A549 (cell line): ENCODE data around the gene IGLL1. TPM values are rescaled to one million over a fixed set of nuclear protein-coding genes. Genes with fewer than 3 reads are reported as not detected.

Source experiments
- ATAC-seq, 2 experiments: fragments of 200-7000 bp in 1 of 2; fragments of >200 bp in 1 of 2; cut with Nextera tagmentation in 1 of 2; cut with Tn5 transposase in 1 of 2; 3 replicates each; pipeline versions ENCODE4 v1.8.0 to v1.9.1; 2018 to 2020; ENCODE audit warnings: mild to moderate bottlenecking in 1 of 2, moderate library complexity in 1 of 2
- CTCF ChIA-PET: fragments of 300-600 bp; sonication (Branson Sonifier 250); formaldehyde crosslinking; extraction: SDS; loops from one replicate; lab custom pipeline; 2021; ENCODE audit warnings: antibody characterized with exemption, inconsistent platforms; lab: Yijun Ruan, JAX
- POLR2A ChIA-PET: fragments of 350-600 bp; formaldehyde crosslinking; extraction: SDS; loops from one replicate; lab custom pipeline; 2021; ENCODE audit warnings: antibody characterized with exemption, inconsistent platforms; lab: Yijun Ruan, JAX
- DNase-seq, 2 experiments: peaks; one replicate each; pipeline versions ENCODE4 v3.0.0 to v3.0.0-alpha.2; 2011 to 2016; ENCODE audit warnings: low read depth in 1 of 2, low spot score in 1 of 2
- FAIRE-seq: peaks from 2 replicates; lab custom pipeline; 2011; peaks lifted over from hg19 to GRCh38; lab: Jason Lieb, UNC
- H3K27ac ChIP-seq, 2 experiments: fragments of >200 bp; sonication (Bioruptor Twin); formaldehyde crosslinking; 3 replicates each; pipeline ENCODE4 v1.5.1; 2016 to 2017
- H3K4me1 ChIP-seq: fragments of >200 bp; sonication (Bioruptor Twin); formaldehyde crosslinking; 3 replicates; pipeline ENCODE4 v1.6.1; 2016
- H3K4me2 ChIP-seq: fragments of >200 bp; sonication (Bioruptor Twin); formaldehyde crosslinking; 3 replicates; pipeline ENCODE4 v1.6.1; 2016
- H3K4me3 ChIP-seq: fragments of >200 bp; sonication (Bioruptor Twin); formaldehyde crosslinking; 3 replicates; pipeline ENCODE4 v1.5.1; 2016
- H3K9me3 ChIP-seq: fragments of >200 bp; sonication (Bioruptor Twin); formaldehyde crosslinking; 3 replicates; pipeline ENCODE4 v1.6.1; 2016
- CEBPB ChIP-seq, 2 experiments: fragments of >200 bp in 1 of 2; sonication (Bioruptor Twin) in 1 of 2; formaldehyde crosslinking in 1 of 2; IDR thresholded peaks; 2 replicates each; pipeline ENCODE4 v1.6.1; 2012 to 2016
- CHD4 ChIP-seq: fragments of 200-600 bp; sonication (generic); IDR thresholded peaks from 2 replicates; pipeline ENCODE4 v1.6.1; 2016; ENCODE audit warnings: antibody characterized with exemption, mild to moderate bottlenecking, borderline replicate concordance
- EHMT2 ChIP-seq: fragments of 200-600 bp; sonication (generic); IDR thresholded peaks from 2 replicates; pipeline ENCODE4 v1.6.1; 2016; ENCODE audit warnings: antibody characterized with exemption, low read depth, mild to moderate bottlenecking, moderate library complexity
- EP300 ChIP-seq, 2 experiments: fragments of >200 bp; sonication (Bioruptor Twin); formaldehyde crosslinking; IDR thresholded peaks; 2 replicates in 1 of 2; 3 replicates in 1 of 2; pipeline ENCODE4 v1.6.1; 2016 to 2017
- JUNB ChIP-seq: fragments of >200 bp; sonication (Bioruptor Twin); formaldehyde crosslinking; IDR thresholded peaks from 2 replicates; pipeline ENCODE4 v1.6.1; 2016
- KDM5A ChIP-seq: fragments of 200-600 bp; sonication (generic); IDR thresholded peaks from 2 replicates; pipeline ENCODE4 v1.6.1; 2016; ENCODE audit warnings: antibody characterized with exemption, mild to moderate bottlenecking
- NPAS2 ChIP-seq: fragments of 250-450 bp; sonication (Bioruptor Pico); IDR thresholded peaks from 2 replicates; pipeline ENCODE4 v1.8.0; 2022; ENCODE audit warnings: mild to moderate bottlenecking, moderate library complexity, borderline replicate concordance
- RAD21 ChIP-seq, 2 experiments: fragments of >200 bp in 1 of 2; sonication (Bioruptor Twin) in 1 of 2; formaldehyde crosslinking in 1 of 2; IDR thresholded peaks in 1 of 2; conservative IDR thresholded peaks in 1 of 2; 2 replicates in 1 of 2; 3 replicates in 1 of 2; pipeline ENCODE4 v1.6.1; 2012 to 2018; ENCODE audit warnings: inconsistent platforms in 1 of 2
- RCOR1 ChIP-seq: fragments of 150-350 bp; IDR thresholded peaks from 2 replicates; pipeline ENCODE4 v1.6.1; 2014; ENCODE audit warnings: antibody characterized with exemption, low read length, low read depth
- SMC3 ChIP-seq: fragments of >200 bp; sonication (Bioruptor Twin); formaldehyde crosslinking; IDR thresholded peaks from 3 replicates; pipeline ENCODE4 v1.6.1; 2018; ENCODE audit warnings: inconsistent platforms
- ZNF302 ChIP-seq: fragments of 250-450 bp; sonication (Bioruptor Pico); IDR thresholded peaks from 2 replicates; pipeline ENCODE4 v1.9.0; 2021; ENCODE audit warnings: inconsistent platforms, mild to moderate bottlenecking, moderate library complexity
- WGBS: methylation state at CpG from one replicate; pipeline ENCODE4 v1.1.6; 2017; ENCODE audit errors: missing lambda C conversion rate; 5-methylcytosine and 5-hydroxymethylcytosine counted together
- polyA plus RNA-seq, 4 experiments: library from polyadenylated mRNA; depleted of rRNA in 3 of 4; stranded (reverse); fragments of >200 nt; fragmentation: RNase III in 1 of 4; extraction: RNeasy Plus Mini Kit Qiagen cat#74134 plus additional on column Dnase treatment in 1 of 4; gene quantifications; 2 replicates in 3 of 4; 3 replicates in 1 of 4; pipeline ENCODE4 v1.2.3, GENCODE V29; 2011 to 2017
- TF ChIP-seq, protein P1 (sequence below): fragments of >200 bp; sonication (Bioruptor Twin); formaldehyde crosslinking; IDR thresholded peaks from 3 replicates; pipeline ENCODE4 v1.5.1; 2016
- TF ChIP-seq, protein P2 (sequence below): fragments of 250-450 bp; sonication (Bioruptor Pico); IDR thresholded peaks from 2 replicates; pipeline ENCODE4 v1.5.0; 2021; ENCODE audit warnings: mild to moderate bottlenecking, moderate library complexity, borderline replicate concordance

Gene IGLL1
- polyA plus RNA-seq, 2 of the 4 experiments (the other 2 are of a cell fraction), result not detected

DNA sequence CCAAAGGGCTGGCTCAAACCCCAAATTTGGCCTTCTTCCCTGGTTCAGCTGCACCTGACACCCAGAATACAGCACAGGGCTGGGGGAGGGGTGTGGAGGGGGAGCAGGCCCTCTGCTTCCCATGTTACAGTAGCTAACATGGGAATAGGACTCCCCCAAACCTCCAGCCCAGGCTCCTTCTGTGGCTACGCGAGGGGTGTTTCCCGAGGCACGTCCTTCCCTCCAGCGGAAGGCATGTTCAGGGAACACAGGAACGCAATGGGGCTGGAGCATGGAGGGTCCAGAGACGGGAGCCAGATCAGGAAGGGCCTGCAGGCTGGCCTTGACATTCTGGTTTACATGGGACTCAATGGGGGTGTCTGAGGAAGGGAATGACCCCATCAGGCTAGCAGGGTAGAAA, 11.8 kb upstream of the IGLL1 start:
- 73% methylated on average over 7 of the region's 7 CpGs for WGBS
- FAIRE-seq (no peak), ATAC-seq (no peak), DNase-seq (no peak)
- no peaks in the 10 kb centered on the region for H3K4me1 ChIP-seq
- H3K9me3 ChIP-seq, result no peaks in the 10 kb centered on the region
- no peak overlapping the region for H3K4me2 ChIP-seq
- ChIA-PET POLR2A (no interaction called here), CTCF (interaction anchor here (0.8 to 1.8 kb wide), 20 partner anchors 8 to 277 kb away, joined by 3 to 11 read pairs (median 4); partner anchors contain the start of gene IGLL1)
- no peak overlapping the region for H3K4me3 ChIP-seq
- TF ChIP-seq RCOR1 (no peak), EHMT2 (no peak), CHD4 (no peak)
- no peak overlapping the region for H3K27ac ChIP-seq

DNA sequence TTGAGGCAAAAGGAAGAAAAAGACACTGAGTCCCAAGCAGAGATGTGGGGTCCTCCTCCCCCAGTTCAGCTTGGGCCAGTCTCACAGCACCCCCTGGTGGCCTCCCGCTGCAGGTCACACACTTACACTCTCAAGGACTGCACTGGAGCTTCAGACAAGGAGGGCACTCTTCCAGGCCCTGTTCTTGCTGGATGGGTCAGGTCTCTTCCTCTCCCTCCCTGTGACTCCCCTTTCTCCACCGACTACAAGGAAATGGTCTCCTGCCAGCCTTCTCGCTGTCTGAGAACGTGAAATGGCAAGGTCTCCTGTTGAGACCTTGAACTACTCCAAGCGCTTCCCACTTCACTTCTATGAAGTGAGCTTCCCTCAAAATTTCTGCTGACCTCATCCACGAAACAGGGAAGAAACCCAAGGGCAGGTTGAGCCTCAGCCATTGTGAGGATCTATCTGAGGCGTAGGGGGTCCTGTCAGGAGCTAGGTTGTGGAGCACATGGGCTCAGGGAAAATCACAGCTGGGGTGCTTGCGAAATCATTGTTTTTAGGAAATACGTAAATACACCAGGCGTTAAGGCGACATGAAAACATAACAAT, 11.2 kb upstream of the IGLL1 start:
- Histone ChIP-seq H3K4me2 (no peak overlapping the region), H3K27ac (no peak overlapping the region), H3K4me1 (no peaks in the 10 kb centered on the region), H3K9me3 (no peaks in the 10 kb centered on the region), H3K4me3 (no peak overlapping the region)
- no peak for FAIRE-seq
- ATAC-seq, result peak; percentile 87 to 98
- POLR2A ChIA-PET, result no interaction called here
- peak; percentile 38 to 62 for DNase-seq
- CTCF ChIA-PET, result interaction anchor here (0.6 to 1.8 kb wide), 22 partner anchors 9 to 277 kb away, joined by 3 to 11 read pairs (median 4); partner anchors contain the start of gene IGLL1
- TF ChIP-seq RAD21 (conservative IDR thresholded peaks at IDR 0.05 in 1 of 2, IDR thresholded peaks at IDR 0.05 in 1 of 2), result peak; percentile 74 to 88
- TF ChIP-seq, protein P1, sequence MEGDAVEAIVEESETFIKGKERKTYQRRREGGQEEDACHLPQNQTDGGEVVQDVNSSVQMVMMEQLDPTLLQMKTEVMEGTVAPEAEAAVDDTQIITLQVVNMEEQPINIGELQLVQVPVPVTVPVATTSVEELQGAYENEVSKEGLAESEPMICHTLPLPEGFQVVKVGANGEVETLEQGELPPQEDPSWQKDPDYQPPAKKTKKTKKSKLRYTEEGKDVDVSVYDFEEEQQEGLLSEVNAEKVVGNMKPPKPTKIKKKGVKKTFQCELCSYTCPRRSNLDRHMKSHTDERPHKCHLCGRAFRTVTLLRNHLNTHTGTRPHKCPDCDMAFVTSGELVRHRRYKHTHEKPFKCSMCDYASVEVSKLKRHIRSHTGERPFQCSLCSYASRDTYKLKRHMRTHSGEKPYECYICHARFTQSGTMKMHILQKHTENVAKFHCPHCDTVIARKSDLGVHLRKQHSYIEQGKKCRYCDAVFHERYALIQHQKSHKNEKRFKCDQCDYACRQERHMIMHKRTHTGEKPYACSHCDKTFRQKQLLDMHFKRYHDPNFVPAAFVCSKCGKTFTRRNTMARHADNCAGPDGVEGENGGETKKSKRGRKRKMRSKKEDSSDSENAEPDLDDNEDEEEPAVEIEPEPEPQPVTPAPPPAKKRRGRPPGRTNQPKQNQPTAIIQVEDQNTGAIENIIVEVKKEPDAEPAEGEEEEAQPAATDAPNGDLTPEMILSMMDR, result peak; percentile 69
- TF ChIP-seq CEBPB (IDR thresholded peaks at IDR 0.05), result peak in 1 of 2 experiments; percentile 24; a peak in 2 of 4 replicates
- TF ChIP-seq RCOR1, result no peak
- no peak for TF ChIP-seq JUNB
- peak; percentile 72 for TF ChIP-seq SMC3
- no peak for TF ChIP-seq KDM5A
- no peak for TF ChIP-seq NPAS2
- no peak for TF ChIP-seq CHD4
- 43% methylated on average over 11 of the region's 11 CpGs for WGBS

DNA sequence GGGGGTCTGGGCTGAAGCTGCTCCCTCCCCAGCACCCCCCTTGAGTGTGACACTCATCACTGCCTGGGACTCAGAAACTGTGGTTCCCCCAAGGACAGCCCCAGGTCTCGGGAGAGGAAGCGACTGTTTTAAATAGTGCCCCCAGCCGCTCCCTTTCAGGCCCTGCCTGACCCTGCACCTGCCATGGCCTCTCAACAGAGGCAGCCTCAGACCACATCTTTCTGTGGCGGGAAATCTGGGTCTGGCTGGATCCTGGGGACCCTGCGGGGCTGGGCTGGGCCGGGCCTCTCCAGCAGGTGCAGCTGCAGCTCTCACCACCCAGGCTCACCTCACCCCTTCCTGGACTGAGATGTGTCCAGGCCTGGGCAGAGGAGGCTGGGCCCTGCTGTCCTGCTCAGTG, 3.7 kb upstream of the IGLL1 start:
- POLR2A ChIA-PET, result interaction anchor here (0.6 kb wide), 1 partner anchor 114 kb away, joined by 3 read pairs; no protein-coding TSS in a partner anchor
- no peaks in the 10 kb centered on the region for H3K4me1 ChIP-seq
- no peaks in the 10 kb centered on the region for H3K9me3 ChIP-seq
- no CpG with 5 or more reads among the region's 6 CpGs for WGBS
- FAIRE-seq, result no peak
- TF ChIP-seq ZNF302 (CRISPR knock-in tag) (no peak), CHD4 (no peak)
- TF ChIP-seq, protein P2, sequence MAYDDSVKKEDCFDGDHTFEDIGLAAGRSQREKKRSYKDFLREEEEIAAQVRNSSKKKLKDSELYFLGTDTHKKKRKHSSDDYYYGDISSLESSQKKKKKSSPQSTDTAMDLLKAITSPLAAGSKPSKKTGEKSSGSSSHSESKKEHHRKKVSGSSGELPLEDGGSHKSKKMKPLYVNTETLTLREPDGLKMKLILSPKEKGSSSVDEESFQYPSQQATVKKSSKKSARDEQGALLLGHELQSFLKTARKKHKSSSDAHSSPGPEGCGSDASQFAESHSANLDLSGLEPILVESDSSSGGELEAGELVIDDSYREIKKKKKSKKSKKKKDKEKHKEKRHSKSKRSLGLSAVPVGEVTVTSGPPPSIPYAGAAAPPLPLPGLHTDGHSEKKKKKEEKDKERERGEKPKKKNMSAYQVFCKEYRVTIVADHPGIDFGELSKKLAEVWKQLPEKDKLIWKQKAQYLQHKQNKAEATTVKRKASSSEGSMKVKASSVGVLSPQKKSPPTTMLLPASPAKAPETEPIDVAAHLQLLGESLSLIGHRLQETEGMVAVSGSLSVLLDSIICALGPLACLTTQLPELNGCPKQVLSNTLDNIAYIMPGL, result no peak
- CTCF ChIA-PET, result interaction anchor here (1.1 to 2.7 kb wide), 2 partner anchors 8 to 25 kb away, joined by 5 to 11 read pairs; no protein-coding TSS in a partner anchor
- H3K4me2 ChIP-seq, result no peak overlapping the region
- DNase-seq, result no peak
- no peak overlapping the region for H3K27ac ChIP-seq
- H3K4me3 ChIP-seq, result no peak overlapping the region
- ATAC-seq, result 0 out of 6 replicates have a peak, but pooled peaks of 1 of the 2 experiments have one; percentile 34

DNA sequence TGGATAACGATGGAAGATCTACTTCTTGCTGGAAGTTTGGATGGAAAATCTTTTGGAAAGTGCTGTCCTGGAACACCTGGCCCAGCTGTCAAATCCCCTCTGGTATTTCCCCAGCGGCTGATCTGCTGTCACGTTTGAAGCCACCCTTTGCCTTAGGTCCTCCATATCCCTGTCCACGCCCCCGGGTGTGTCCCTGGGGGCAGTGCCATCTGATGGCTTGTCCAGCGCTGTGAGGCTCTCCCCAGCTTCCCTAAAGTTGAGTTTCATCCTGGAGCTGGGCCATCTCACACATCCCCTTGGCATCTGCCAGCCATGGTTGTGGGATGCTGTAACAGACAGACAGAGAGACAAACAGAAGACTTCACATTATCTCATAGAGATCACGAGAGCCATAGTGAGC, 3.1 kb upstream of the IGLL1 start:
- CTCF ChIA-PET, result interaction anchor here (1.1 to 2.7 kb wide), 2 partner anchors 8 to 24 kb away, joined by 5 to 11 read pairs; no protein-coding TSS in a partner anchor
- Histone ChIP-seq H3K9me3 (no peaks in the 10 kb centered on the region), H3K4me2 (no peak overlapping the region), H3K27ac (no peak overlapping the region), H3K4me3 (no peak overlapping the region), H3K4me1 (no peaks in the 10 kb centered on the region)
- TF ChIP-seq EP300 (IDR thresholded peaks at IDR 0.05), result no peak
- POLR2A ChIA-PET, result no interaction called here
- ATAC-seq (no peak), DNase-seq (no peak), FAIRE-seq (no peak)
- WGBS, result 80% methylated on average over 7 of the region's 7 CpGs
